Fibroblast of lung (primary cell): Measurements from ENCODE around the gene SDK2.

Experiments
- EZH2 ChIP-seq: IDR thresholded peaks from 2 replicates; pipeline ENCODE4 v1.5.1; 2012; ENCODE audit warnings: low read length, control low read depth, mild to moderate bottlenecking; ENCODE audit errors: missing control alignments
- TF ChIP-seq, protein P1 (sequence below), 2 donors: IDR thresholded peaks in 1 of 2; conservative IDR thresholded peaks in 1 of 2; 1 replicate in 1 of 2; 2 replicates in 1 of 2; pipeline ENCODE4 v1.5.1; 2011 to 2012; ENCODE audit warnings: low read length in 2 of 2, control low read depth in 1 of 2, inconsistent platforms in 1 of 2, low read depth in 1 of 2, mild to moderate bottlenecking in 1 of 2

DNA sequence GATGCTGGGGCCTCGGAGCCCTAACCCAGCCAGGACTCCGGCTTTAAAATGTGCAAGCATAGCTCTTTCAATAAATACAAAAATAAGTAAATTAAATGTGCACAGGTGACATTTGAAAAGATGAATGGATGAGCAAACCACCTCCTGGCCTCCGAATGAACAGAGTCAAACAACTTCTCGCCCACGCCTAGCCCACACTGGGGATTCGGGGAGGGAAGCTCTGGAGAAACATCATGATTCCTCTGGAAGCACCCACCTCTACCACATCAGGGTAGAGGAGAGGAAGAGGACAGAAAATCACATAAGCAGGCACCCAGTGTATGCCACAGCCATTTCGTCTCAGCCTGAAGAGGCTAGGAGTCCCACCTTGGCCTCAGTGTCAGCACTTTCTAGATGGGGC is 105.8 kb downstream of the SDK2 start:
- TF ChIP-seq, protein P1, sequence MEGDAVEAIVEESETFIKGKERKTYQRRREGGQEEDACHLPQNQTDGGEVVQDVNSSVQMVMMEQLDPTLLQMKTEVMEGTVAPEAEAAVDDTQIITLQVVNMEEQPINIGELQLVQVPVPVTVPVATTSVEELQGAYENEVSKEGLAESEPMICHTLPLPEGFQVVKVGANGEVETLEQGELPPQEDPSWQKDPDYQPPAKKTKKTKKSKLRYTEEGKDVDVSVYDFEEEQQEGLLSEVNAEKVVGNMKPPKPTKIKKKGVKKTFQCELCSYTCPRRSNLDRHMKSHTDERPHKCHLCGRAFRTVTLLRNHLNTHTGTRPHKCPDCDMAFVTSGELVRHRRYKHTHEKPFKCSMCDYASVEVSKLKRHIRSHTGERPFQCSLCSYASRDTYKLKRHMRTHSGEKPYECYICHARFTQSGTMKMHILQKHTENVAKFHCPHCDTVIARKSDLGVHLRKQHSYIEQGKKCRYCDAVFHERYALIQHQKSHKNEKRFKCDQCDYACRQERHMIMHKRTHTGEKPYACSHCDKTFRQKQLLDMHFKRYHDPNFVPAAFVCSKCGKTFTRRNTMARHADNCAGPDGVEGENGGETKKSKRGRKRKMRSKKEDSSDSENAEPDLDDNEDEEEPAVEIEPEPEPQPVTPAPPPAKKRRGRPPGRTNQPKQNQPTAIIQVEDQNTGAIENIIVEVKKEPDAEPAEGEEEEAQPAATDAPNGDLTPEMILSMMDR (conservative IDR thresholded peaks at IDR 0.05 in 1 of 2, IDR thresholded peaks at IDR 0.05 in 1 of 2; ENCODE audit: low read depth in 1 of 2, low read length in 2 of 2): no peak
- no peak for TF ChIP-seq EZH2
